ENCODE data around the gene DIP2C.

DNA sequence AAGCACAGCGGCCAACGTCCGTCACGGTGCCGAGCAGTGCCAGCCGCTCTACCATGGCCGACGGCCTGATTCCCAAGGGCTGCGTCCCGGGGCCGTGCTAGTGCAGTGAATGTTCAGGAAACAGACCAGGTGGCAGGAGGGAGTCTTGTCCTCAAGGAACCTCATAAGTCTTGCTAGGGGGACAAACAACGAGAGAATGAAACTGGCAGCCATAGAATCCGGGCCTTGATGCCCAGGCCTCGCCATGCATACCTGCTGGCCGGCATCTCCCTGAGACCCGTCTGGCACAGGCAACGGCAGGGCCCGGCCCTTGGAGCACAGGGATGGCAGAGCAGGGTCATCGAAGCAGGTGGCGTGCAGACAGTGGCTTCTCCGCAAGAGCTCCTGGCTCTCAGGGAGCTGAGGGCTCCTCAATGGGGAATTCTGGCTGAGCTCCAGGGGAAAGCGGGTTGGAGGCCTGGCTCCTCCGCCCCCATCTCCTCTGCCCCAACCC is 58.8 kb downstream of the DIP2C start:
- TF ChIP-seq, protein P1, sequence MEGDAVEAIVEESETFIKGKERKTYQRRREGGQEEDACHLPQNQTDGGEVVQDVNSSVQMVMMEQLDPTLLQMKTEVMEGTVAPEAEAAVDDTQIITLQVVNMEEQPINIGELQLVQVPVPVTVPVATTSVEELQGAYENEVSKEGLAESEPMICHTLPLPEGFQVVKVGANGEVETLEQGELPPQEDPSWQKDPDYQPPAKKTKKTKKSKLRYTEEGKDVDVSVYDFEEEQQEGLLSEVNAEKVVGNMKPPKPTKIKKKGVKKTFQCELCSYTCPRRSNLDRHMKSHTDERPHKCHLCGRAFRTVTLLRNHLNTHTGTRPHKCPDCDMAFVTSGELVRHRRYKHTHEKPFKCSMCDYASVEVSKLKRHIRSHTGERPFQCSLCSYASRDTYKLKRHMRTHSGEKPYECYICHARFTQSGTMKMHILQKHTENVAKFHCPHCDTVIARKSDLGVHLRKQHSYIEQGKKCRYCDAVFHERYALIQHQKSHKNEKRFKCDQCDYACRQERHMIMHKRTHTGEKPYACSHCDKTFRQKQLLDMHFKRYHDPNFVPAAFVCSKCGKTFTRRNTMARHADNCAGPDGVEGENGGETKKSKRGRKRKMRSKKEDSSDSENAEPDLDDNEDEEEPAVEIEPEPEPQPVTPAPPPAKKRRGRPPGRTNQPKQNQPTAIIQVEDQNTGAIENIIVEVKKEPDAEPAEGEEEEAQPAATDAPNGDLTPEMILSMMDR (IDR thresholded peaks at IDR 0.05), result no peak
- TF ChIP-seq EP300 (IDR thresholded peaks at IDR 0.05) (no peak), POLR2AphosphoS5 (IDR thresholded peaks at IDR 0.05) (no peak)

All from stomach (tissue), 4 donors.